Osteoblast (primary cell): ENCODE measurements around the gene LRRC52. TPM values are rescaled to one million over a fixed set of nuclear protein-coding genes. Genes with fewer than 3 reads are reported as not detected.
"Not testable (repeated sequence)": the region's sequence is repeated elsewhere in the genome, so short reads cannot be mapped to it uniquely, and the experiment has no call there.

Experiments used
- DNase-seq: peaks from one replicate; pipeline ENCODE4 v3.0.0; 2011; ENCODE audit warnings: low spot score, mixed read lengths; ENCODE audit not compliant: insufficient read length; ENCODE audit errors: missing footprints
- H2AFZ ChIP-seq: 2 replicates; pipeline ENCODE4 v1.6.0; 2011; ENCODE audit warnings: mild to moderate bottlenecking, low read length
- H3K27ac ChIP-seq: 2 replicates; pipeline ENCODE4 v1.5.1; 2011; ENCODE audit warnings: mild to moderate bottlenecking, low read depth, low read length, moderate library complexity
- H3K27me3 ChIP-seq: 2 replicates; pipeline ENCODE4 v1.6.0; 2012; ENCODE audit warnings: mild to moderate bottlenecking, control low read depth, inconsistent platforms, low read length, moderate library complexity; ENCODE audit not compliant: insufficient read depth
- H3K36me3 ChIP-seq: 2 replicates; pipeline ENCODE4 v1.5.1; 2011; ENCODE audit warnings: mild to moderate bottlenecking, low read length, control low read depth, moderate library complexity; ENCODE audit not compliant: insufficient read depth
- H3K4me1 ChIP-seq: 2 replicates; pipeline ENCODE4 v1.5.1; 2011; ENCODE audit warnings: mild to moderate bottlenecking, low read length, control low read depth, moderate library complexity; ENCODE audit not compliant: insufficient read depth
- H3K4me2 ChIP-seq: 2 replicates; pipeline ENCODE4 v1.6.0; 2011; ENCODE audit warnings: mild to moderate bottlenecking, low read length; ENCODE audit not compliant: insufficient read depth
- H3K4me3 ChIP-seq: fragments of 200-600 bp; sonication (generic); 3 replicates; pipeline ENCODE4 v1.5.1; 2012; ENCODE audit warnings: mild to moderate bottlenecking, low read length, inconsistent platforms; ENCODE audit not compliant: insufficient read depth
- H3K79me2 ChIP-seq: 2 replicates; pipeline ENCODE4 v1.6.0; 2012; ENCODE audit warnings: mild to moderate bottlenecking, low read length, control low read depth, inconsistent platforms; ENCODE audit not compliant: insufficient read depth
- H3K9me3 ChIP-seq: 2 replicates; pipeline ENCODE4 v1.5.1; 2011; ENCODE audit warnings: low read depth, low read length, control low read depth
- H4K20me1 ChIP-seq: 2 replicates; pipeline ENCODE4 v1.6.0; 2012; ENCODE audit warnings: mild to moderate bottlenecking, low read length, control low read depth; ENCODE audit not compliant: insufficient read depth
- CTCF ChIP-seq: IDR thresholded peaks from 2 replicates; pipeline ENCODE4 v1.5.1; 2011; ENCODE audit warnings: mild to moderate bottlenecking, low read depth, low read length, moderate library complexity; ENCODE audit errors: extremely low read depth
- total RNA-seq: library from RNA; depleted of rRNA; stranded (reverse); fragments of >200 nt; gene quantifications from 2 replicates; pipeline ENCODE4 v1.2.3, GENCODE V29; 2012

LRRC52 gene
- total RNA-seq, 1 donor, result not detected

- H3K79me2 ChIP-seq, result no peaks in the 10 kb centered on the region
These were observed 38.1 kb downstream of the LRRC52 start for GRCh38 chr1:165581926-165582325.

GRCh38 chr1:165586398-165586797, 42.6 kb downstream of the LRRC52 start:
- no peaks in the 10 kb centered on the region for H4K20me1 ChIP-seq
- no peaks in the 10 kb centered on the region for H3K9me3 ChIP-seq
- H3K27me3 ChIP-seq, result peaks cover 24% of the 10 kb centered on the region
- H3K27ac ChIP-seq, result no peak overlapping the region
- no peak for TF ChIP-seq CTCF
- DNase-seq, result no peak
- H2AFZ ChIP-seq, result no peak overlapping the region
- H3K4me1 ChIP-seq, result no peaks in the 10 kb centered on the region
- H3K79me2 ChIP-seq, result no peaks in the 10 kb centered on the region
- no peak overlapping the region for H3K4me2 ChIP-seq
- no peak overlapping the region for H3K4me3 ChIP-seq
- H3K36me3 ChIP-seq, result no peaks in the 10 kb centered on the region

More at GRCh38 chr1:165581926-165582325, 38.1 kb downstream of the LRRC52 start:
- DNase-seq, result no peak
- H3K4me3 ChIP-seq, result no peak overlapping the region
- H3K36me3 ChIP-seq, result no peaks in the 10 kb centered on the region
- H3K9me3 ChIP-seq, result no peaks in the 10 kb centered on the region
- no peak overlapping the region for H3K27ac ChIP-seq
- no peak overlapping the region for H2AFZ ChIP-seq
- no peaks in the 10 kb centered on the region for H3K4me1 ChIP-seq
- H4K20me1 ChIP-seq, result no peaks in the 10 kb centered on the region
- no peaks in the 10 kb centered on the region for H3K27me3 ChIP-seq
- TF ChIP-seq CTCF, result no peak
- H3K4me2 ChIP-seq, result no peak overlapping the region

GRCh38 chr1:165591391-165591790, 47.6 kb downstream of the LRRC52 start:
- H3K27me3 ChIP-seq, result peaks cover 45% of the 10 kb centered on the region
- H3K4me2 ChIP-seq, H3K4me1 ChIP-seq, H3K4me3 ChIP-seq, H3K36me3 ChIP-seq, H3K9me3 ChIP-seq, H2AFZ ChIP-seq, H3K27ac ChIP-seq, H3K79me2 ChIP-seq, DNase-seq, H4K20me1 ChIP-seq: not testable (repeated sequence)

- no peaks in the 10 kb centered on the region for H3K79me2 ChIP-seq
- H3K27me3 ChIP-seq, result peaks cover 43% of the 10 kb centered on the region
These were observed 49.4 kb downstream of the LRRC52 start for GRCh38 chr1:165592945-165593823.

More at GRCh38 chr1:165592945-165593823, 49.4 kb downstream of the LRRC52 start:
- peak; percentile 87 for TF ChIP-seq CTCF
- Histone ChIP-seq H3K4me2 (no peak overlapping the region), H3K4me1 (peaks cover 5% of the 10 kb centered on the region), H3K36me3 (no peaks in the 10 kb centered on the region), H3K4me3 (no peak overlapping the region), H3K9me3 (no peaks in the 10 kb centered on the region), H2AFZ (no peak overlapping the region), H3K27ac (no peak overlapping the region), H4K20me1 (no peaks in the 10 kb centered on the region)
- peak; percentile 65 for DNase-seq
